KBM-7 (cell line): Measurements from ENCODE around the gene CXCL10.
A peak's percentile ranks its signal among the peaks of the same experiment; 100 is the strongest.
"Not testable (repeated sequence)": the region's sequence is repeated elsewhere in the genome, so short reads cannot be mapped to it uniquely, and the experiment has no call there.

Source experiments
- DNase-seq: peaks from one replicate; pipeline ENCODE4 v3.0.0-alpha.2; 2015
- in situ Hi-C: fragments of 300-500 bp; cut with MboI; formaldehyde crosslinking; loops from 2 replicates; pipeline ENCODE4 v1.14.3; 2020; ENCODE audit warnings: low sequenced_read_pairs, low pct_unique_long_range_greater_than_20kb, mixed read lengths

Gene CXCL10

DNA sequence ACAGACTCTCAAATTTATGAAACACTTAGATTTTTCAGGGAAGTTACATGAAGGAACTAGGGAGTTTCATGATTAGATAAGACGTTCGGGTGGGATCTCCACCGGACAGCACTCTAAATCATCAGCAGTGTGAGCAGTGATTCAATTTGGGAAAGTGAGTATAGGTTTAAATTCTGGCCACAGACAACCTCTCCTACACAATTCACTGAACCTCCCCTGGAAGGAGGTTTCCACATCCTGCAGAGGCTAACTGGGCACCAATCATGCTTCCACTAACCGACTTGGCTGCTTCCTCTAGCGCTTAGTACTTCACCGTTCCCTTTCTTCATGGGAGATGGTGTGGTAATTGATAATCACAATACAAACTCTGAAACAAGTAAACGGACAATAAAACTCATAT is 21.6 kb downstream of the CXCL10 start:
- in situ Hi-C loops: no loop called here
- peak; percentile 42 for DNase-seq

DNA sequence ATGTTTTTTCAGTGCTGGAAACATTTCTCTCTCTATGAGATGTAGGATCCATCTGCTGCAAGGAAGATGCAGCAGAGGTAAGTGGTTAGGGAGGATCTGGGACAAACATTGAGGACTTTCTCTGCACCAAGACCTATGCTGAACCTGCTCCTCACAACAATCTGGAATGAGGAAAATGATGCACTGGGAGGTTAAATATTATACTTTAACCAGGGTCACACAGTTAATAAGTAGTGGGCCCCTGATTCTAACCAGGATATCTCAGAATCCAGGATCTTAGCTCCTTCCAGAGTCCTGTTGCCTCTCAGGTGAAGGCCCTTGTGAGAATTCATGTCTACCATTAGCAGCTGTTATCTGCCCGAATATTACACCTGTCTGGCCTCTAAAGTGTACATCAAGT is 23.0 kb downstream of the CXCL10 start:
- in situ Hi-C loops: no loop called here
- no peak for DNase-seq

DNA sequence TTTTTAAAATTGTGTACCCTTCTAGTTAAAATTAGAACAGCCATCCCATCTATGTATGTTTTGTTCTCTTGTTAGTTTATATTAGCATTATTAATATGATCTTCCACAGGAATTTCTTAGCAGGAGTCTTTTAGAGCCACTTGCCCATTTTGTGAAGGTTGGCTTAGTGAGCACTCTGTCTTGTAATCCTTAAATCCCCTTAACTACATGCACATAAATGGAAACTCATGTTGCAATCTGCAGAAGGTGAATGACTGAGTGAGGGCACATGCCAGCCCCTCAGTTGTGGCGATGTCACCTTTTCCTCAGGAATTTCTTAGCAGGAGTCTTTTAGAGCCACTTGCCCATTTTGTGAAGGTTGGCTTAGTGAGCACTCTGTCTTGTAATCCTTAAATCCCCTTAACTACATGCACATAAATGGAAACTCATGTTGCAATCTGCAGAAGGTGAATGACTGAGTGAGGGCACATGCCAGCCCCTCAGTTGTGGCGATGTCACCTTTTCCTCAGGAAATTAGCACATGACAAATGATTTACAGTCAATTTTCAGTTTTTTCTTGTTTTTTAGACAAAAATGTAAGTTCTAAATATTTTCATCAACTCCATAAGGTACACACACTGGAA is 24.7 kb downstream of the CXCL10 start:
- in situ Hi-C loops: loop anchor here (10.0 kb wide), 1 partner anchor 66 kb away; no protein-coding TSS in a partner anchor
- DNase-seq: not testable (repeated sequence)

DNA sequence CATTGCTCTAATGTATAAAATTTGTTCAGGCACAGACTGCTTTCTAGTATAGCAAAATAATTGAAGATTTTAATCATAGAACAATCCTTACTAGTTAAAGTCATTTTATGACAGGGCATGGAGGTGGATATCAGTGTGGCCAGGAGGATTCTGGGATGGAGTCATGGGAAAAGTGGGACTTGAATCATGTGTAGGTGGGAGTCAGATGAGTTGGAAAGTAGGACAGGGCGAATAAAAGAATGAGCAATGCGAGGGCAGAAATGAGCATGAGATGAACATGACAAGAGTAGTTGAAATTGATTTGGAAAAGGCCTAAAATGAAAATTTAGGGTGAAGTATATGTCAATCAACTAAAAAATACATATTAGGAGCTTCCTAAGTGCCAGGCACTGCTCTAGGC is 25.4 kb downstream of the CXCL10 start:
- in situ Hi-C loops: loop anchor here (10.0 kb wide), 1 partner anchor 67 kb away; no protein-coding TSS in a partner anchor
- no peak for DNase-seq

DNA sequence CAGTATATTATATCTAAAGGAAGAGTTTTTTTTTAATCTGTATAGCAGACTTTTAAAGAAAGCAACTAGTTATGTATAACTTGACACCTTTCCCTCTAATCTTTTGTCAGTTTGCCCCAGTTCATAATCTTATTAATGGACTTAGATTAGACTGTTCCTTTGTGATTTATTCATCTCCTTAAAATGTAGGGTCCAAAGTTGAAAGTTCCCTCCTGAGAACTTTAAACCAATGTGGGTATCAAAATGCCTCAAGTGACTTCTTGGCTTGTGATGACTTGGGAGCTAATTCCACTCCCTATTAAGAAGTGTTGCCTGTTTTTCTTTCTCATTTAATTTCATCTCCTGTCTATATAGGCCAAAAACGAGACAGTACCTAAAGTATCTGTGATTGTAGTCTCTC is 26.2 kb downstream of the CXCL10 start:
- no peak for DNase-seq
- in situ Hi-C loops: loop anchor here (10.0 kb wide), 1 partner anchor 68 kb away; no protein-coding TSS in a partner anchor

DNA sequence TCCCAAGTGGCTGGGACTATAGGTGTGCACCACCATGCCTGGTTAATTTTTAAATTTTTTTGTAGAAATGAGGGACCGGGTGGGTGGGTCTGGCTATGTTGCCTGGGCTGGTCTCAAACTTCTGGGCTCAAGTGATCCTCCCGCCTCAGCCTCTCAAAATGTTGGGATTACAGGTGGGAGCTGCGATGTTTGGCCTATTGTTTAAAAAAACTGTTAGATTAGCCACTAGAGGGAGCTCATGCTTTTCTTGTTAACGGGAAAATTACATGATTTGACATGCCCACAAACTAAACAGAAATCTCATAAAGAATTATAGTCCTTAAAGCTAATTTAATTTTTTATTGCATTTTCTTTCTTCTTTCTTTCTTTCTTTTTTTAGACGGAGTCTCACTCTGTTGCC is 27.6 kb downstream of the CXCL10 start:
- in situ Hi-C loops: loop anchor here (10.0 kb wide), 1 partner anchor 69 kb away; no protein-coding TSS in a partner anchor
- DNase-seq: peak; percentile 81

DNA sequence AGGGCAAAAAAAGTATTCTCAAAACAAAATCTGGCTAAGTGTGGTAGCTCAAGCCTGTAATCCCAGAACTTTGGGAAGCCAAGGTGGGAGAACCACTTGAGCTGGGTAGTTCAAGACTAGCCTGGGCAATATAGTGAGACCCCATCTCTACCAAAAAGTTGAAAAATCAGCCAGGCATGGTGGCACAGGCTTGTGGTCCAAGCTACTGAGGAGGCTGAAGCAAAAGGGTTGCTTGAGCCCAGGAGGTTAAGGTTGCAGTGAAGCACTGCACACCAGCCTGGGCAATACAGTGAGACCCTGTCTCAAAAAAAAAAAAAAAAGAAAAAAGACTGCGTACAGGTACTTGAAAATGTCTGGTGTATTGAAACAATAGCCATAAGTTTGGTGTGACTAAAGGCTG is 30.8 kb downstream of the CXCL10 start:
- in situ Hi-C loops: loop anchor here (10.0 kb wide), 1 partner anchor 72 kb away; no protein-coding TSS in a partner anchor
- no peak for DNase-seq

DNA sequence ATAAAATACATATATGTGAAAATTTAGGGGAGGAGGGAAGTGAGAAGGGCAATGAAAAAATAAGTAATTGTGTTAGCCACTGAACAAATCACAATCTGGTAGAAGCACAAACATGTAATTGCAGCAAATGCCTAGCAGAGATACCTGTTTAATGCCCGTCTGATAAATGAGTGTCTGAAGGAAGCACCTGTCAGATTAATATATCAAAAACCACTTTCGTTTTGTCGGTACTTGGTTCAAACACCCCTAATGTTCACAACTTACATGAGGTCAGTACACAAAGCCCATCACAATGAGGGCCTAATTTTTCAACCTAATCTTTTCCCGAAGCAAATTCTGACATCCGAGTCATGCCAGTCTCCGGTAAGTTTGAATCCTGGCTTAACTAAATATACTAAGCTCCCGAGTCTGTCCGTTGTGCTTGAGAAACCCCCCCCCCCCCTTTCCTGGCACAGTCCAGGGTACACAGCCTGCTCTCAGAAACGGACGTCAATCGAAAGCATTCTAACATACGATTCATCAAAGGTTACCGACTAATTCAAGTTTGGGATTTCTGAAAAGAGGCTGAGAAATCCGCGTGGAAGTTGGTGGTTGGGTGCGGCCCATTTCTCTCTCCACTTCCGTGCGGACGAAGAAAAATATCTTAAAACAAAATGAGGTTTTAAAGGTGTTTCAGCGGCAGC is 33.3 kb downstream of the CXCL10 start:
- DNase-seq: no peak
- in situ Hi-C loops: loop anchor here (10.0 kb wide), 1 partner anchor 75 kb away; no protein-coding TSS in a partner anchor

DNA sequence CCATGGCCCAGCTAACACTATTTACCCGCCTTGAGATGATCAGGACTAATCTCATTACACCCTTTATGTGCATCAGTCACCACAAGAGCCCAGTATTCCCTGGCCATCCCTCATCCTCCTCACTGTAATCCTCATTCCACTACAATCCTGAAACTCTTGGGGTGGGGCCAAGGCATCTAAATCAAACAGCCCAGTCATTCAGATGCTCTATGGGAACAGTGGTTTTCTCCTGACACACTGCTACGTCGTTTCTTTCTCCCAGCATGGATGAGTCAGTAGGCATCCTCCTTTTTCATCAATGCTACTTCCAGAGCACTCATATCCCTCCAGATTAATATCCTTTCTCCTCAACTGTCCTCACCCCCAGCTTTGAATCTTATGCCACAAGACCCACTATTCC is 38.2 kb downstream of the CXCL10 start:
- in situ Hi-C loops: no loop called here
- no peak for DNase-seq

DNA sequence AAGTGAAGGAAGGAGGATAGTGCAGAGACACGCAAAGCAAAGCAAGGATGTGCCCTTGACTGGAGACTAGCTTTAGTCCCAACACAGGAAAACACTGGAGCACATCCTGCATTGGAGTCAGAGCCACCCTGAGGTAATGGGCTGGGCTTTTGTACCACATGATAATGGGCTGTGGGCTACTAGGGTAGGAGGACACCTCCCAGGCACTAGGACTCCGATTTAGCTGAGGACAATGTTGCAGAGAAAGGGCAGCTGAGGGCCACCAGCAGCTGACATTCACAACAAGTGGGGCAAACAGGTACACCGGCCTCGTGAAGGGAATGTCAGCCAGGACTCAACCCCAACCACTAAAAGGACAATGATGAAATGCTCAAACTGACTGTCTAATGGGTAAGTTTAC is 42.7 kb downstream of the CXCL10 start:
- DNase-seq: no peak
- in situ Hi-C loops: no loop called here

DNA sequence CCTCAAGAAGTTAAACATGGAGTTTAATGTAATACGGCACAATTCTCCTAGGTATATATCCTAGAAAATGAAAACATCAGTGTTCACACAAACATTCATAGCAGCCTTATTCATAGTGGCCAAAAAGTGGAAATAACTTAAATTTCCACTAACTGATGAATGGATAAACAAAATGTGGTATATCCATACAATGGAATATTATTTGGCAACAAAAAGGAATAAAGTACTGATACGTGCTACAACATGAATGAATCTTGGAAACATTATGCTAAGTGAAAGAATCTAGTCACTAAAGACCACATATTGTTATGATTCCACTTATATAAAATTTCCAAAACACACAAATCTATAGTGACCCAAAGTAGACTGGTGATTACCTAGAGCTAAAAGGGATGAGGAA is 47.1 kb downstream of the CXCL10 start:
- in situ Hi-C loops: no loop called here
- no peak for DNase-seq

DNA sequence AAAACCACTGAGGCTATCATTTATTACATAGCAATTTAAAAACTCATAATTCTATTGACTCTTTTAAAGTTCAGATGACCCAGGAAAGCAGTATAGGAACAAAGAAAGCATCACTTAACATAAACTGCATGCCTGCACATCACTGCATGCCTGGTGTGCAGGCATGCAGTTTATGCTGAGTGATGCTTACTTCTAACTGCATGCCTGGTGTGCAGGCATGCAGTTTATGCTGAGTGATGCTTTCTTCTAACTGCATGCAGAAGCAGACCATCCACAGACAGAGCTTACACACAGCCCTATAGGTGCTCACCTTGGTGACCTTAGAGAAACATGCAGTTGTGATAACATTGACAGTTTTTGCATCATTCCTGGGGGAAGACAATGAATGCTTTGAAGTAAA is 49.5 kb downstream of the CXCL10 start:
- no peak for DNase-seq
- in situ Hi-C loops: no loop called here
